SU-DHL-6 (cell line): ENCODE data around the gene GNAQ.

Experiments used
- H2AFZ ChIP-seq: fragments of 200-600 bp; sonication (generic); 2 replicates; pipeline ENCODE4 v1.6.1; 2014; ENCODE audit warnings: low read depth, mild to moderate bottlenecking, moderate library complexity, mixed read lengths, antibody characterized with exemption, low read length; ENCODE audit not compliant: severe bottlenecking
- H3F3A ChIP-seq: fragments of 200-600 bp; shearing (Covaris generic); 2 replicates; pipeline ENCODE4 v1.6.0; 2016; ENCODE audit warnings: antibody characterized with exemption, mild to moderate bottlenecking; ENCODE audit not compliant: insufficient read depth
- H3K27ac ChIP-seq: fragments of 200-600 bp; sonication (generic); 2 replicates; pipeline ENCODE4 v1.5.1; 2016; ENCODE audit warnings: low read depth, mild to moderate bottlenecking, low read length, moderate library complexity, mixed read lengths
- H3K27me3 ChIP-seq: fragments of 200-600 bp; sonication (generic), shearing (Covaris generic); 2 replicates; pipeline ENCODE4 v1.6.0; 2014; ENCODE audit warnings: mild to moderate bottlenecking, low read length
- H3K36me3 ChIP-seq: fragments of 200-600 bp; sonication (generic); 2 replicates; pipeline ENCODE4 v1.6.1; 2014; ENCODE audit warnings: mild to moderate bottlenecking, low read length, mixed read lengths
- H3K4me2 ChIP-seq: fragments of 300-600, 200-600 bp; shearing (Covaris generic), sonication (generic); 2 replicates; pipeline ENCODE4 v1.6.0; 2014; ENCODE audit warnings: low read length, low read depth, mild to moderate bottlenecking; ENCODE audit not compliant: poor library complexity, severe bottlenecking
- H3K4me3 ChIP-seq: fragments of 200-600 bp; sonication (generic); 2 replicates; pipeline ENCODE4 v1.5.1; 2014; ENCODE audit warnings: antibody characterized with exemption, low read length, mild to moderate bottlenecking, mixed read lengths; ENCODE audit not compliant: insufficient read depth, poor library complexity, severe bottlenecking
- H3K79me2 ChIP-seq: fragments of 200-600 bp; sonication (generic); 2 replicates; pipeline ENCODE4 v1.6.1; 2014; ENCODE audit warnings: mild to moderate bottlenecking, low read length, moderate library complexity; ENCODE audit not compliant: insufficient read depth
- H3K9ac ChIP-seq: fragments of 200-600 bp; sonication (generic); 2 replicates; pipeline ENCODE4 v1.7.0; 2014; ENCODE audit warnings: mild to moderate bottlenecking, low read length
- H3K9me2 ChIP-seq: fragments of 200-600 bp; sonication (generic); replicated peaks from 2 replicates; pipeline ENCODE4 v1.6.1; 2014; ENCODE audit warnings: low read length; ENCODE audit not compliant: insufficient read depth
- H3K9me3 ChIP-seq: fragments of 200-600 bp; sonication (generic); 2 replicates; pipeline ENCODE4 v1.6.1; 2014; ENCODE audit warnings: low read length, mixed read lengths; ENCODE audit not compliant: insufficient read depth
- H4K20me1 ChIP-seq: fragments of 200-600 bp; sonication (generic); 2 replicates; pipeline ENCODE4 v1.6.1; 2014; ENCODE audit warnings: low read depth, mild to moderate bottlenecking, antibody characterized with exemption, low read length, moderate library complexity, mixed read lengths
- EZH2phosphoT487 ChIP-seq: fragments of 200-600 bp; sonication (generic), shearing (Covaris generic); conservative IDR thresholded peaks from 2 replicates; pipeline ENCODE4 v1.6.1; 2018; ENCODE audit warnings: mild to moderate bottlenecking, antibody characterized with exemption, low read length, moderate library complexity, mixed read lengths
- TF ChIP-seq, protein P1 (sequence below): fragments of 200-600 bp; sonication (generic); IDR thresholded peaks from one replicate; pipeline ENCODE4 v1.5.1; 2017; ENCODE audit warnings: antibody characterized with exemption, mild to moderate bottlenecking, low read length, moderate library complexity; ENCODE audit not compliant: insufficient read depth, poor library complexity, severe bottlenecking

Gene GNAQ

GRCh38 chr9:77857513-77858259 is 173.9 kb downstream of the GNAQ start:
- H4K20me1 ChIP-seq = no peaks in the 10 kb centered on the region
- H3K79me2 ChIP-seq = no peaks in the 10 kb centered on the region
- TF ChIP-seq EZH2phosphoT487 = no peak
- TF ChIP-seq, protein P1, sequence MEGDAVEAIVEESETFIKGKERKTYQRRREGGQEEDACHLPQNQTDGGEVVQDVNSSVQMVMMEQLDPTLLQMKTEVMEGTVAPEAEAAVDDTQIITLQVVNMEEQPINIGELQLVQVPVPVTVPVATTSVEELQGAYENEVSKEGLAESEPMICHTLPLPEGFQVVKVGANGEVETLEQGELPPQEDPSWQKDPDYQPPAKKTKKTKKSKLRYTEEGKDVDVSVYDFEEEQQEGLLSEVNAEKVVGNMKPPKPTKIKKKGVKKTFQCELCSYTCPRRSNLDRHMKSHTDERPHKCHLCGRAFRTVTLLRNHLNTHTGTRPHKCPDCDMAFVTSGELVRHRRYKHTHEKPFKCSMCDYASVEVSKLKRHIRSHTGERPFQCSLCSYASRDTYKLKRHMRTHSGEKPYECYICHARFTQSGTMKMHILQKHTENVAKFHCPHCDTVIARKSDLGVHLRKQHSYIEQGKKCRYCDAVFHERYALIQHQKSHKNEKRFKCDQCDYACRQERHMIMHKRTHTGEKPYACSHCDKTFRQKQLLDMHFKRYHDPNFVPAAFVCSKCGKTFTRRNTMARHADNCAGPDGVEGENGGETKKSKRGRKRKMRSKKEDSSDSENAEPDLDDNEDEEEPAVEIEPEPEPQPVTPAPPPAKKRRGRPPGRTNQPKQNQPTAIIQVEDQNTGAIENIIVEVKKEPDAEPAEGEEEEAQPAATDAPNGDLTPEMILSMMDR = no peak
- H3K9me3 ChIP-seq = no peaks in the 10 kb centered on the region
- no peak overlapping the region for H3K9ac ChIP-seq
- no peaks in the 10 kb centered on the region for H3F3A ChIP-seq
- H3K9me2 ChIP-seq = no peaks in the 10 kb centered on the region
- H3K4me3 ChIP-seq = no peak overlapping the region
- no peak overlapping the region for H3K27ac ChIP-seq
- no peak overlapping the region for H2AFZ ChIP-seq
- H3K4me2 ChIP-seq = no peak overlapping the region
- H3K27me3 ChIP-seq = no peaks in the 10 kb centered on the region
- no peaks in the 10 kb centered on the region for H3K36me3 ChIP-seq

DNA sequence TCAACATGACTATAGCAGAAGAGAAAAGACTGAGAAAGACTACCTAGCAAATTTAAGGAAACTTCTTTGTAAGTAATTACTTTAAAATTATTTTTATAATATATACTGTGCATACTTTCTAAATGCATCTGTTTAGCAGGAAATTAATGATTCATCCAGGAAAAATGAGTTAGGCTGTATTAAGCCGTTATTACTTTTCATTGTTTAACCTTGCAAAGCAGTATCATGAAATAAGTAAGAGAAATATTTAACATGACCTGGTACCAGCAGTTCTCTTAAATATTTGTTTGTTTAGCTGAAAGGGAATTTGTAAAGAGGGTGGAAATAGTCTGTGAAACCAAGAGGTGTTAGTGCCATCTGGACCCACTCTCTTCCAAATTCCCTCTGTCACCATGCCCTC is 175.0 kb downstream of the GNAQ start:
- no peak overlapping the region for H2AFZ ChIP-seq
- no peaks in the 10 kb centered on the region for H3K79me2 ChIP-seq
- H3K4me3 ChIP-seq = no peak overlapping the region
- no peak overlapping the region for H3K4me2 ChIP-seq
- no peaks in the 10 kb centered on the region for H3K9me2 ChIP-seq
- no peaks in the 10 kb centered on the region for H3K27me3 ChIP-seq
- no peaks in the 10 kb centered on the region for H4K20me1 ChIP-seq
- TF ChIP-seq, protein P1 = no peak
- no peak for TF ChIP-seq EZH2phosphoT487
- H3K36me3 ChIP-seq = no peaks in the 10 kb centered on the region
- H3F3A ChIP-seq = no peaks in the 10 kb centered on the region
- H3K27ac ChIP-seq = no peak overlapping the region
- H3K9ac ChIP-seq = no peak overlapping the region
- no peaks in the 10 kb centered on the region for H3K9me3 ChIP-seq

- Histone ChIP-seq H2AFZ (no peak overlapping the region), H3K27ac (no peak overlapping the region), H3F3A (no peaks in the 10 kb centered on the region), H3K4me3 (no peak overlapping the region), H3K9me2 (no peaks in the 10 kb centered on the region), H3K36me3 (no peaks in the 10 kb centered on the region), H3K9me3 (no peaks in the 10 kb centered on the region), H3K9ac (no peak overlapping the region), H3K79me2 (no peaks in the 10 kb centered on the region), H3K4me2 (no peak overlapping the region), H3K27me3 (no peaks in the 10 kb centered on the region), H4K20me1 (no peaks in the 10 kb centered on the region)
- TF ChIP-seq, protein P1 = no peak
- TF ChIP-seq EZH2phosphoT487 = no peak
Observed at GRCh38 chr9:77854916-77855311, 176.7 kb downstream of the GNAQ start.
